Measurements from ENCODE around the gene ELMO3.
A peak's percentile ranks its signal among the peaks of the same experiment; 100 is the strongest.

ELMO3 gene

DNA sequence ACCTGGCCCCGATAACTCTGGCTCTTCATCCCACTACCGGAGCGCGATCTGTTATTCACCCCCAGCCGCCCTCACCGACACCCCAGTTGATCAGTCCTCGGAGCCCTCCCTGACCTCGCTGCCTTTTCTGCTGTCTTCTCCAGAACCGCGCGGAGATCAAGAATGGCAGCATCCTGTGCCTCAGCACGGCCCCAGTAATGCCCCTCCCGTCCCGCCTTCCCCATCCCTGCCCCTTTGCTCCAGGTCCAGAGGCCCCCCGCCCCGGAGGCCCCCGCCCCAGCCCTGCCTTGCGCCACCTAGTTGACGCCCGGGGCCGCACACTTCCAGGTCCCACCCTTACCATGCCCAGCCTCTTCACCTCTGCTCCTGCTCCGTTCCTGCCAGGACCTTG, 872 bp downstream of the ELMO3 start:
- DNase-seq = no peak

DNA sequence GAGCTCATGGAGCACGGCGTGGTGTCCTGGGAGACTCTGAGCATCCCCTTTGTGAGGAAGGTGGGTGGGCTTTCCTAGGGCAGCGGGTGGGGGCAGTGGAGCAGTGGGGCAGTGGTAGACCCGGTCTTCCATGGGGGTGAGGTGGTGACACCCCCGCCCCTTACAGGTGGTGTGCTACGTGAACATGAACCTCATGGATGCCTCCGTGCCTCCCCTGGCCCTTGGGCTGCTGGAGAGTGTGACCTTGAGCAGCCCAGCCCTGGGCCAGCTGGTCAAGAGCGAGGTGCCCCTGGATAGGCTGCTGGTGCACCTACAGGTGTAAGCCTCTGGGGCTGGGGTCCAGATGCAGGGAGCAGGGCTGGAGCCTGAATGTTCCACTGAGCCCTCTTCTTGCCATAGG, 1.6 kb downstream of the ELMO3 start:
- DNase-seq = no peak

GRCh38 chr16:67201411-67202345, 2.7 kb downstream of the ELMO3 start:
- no peak for DNase-seq

GRCh38 chr16:67202426-67202825, 3.5 kb downstream of the ELMO3 start:
- DNase-seq = no peak

DNA sequence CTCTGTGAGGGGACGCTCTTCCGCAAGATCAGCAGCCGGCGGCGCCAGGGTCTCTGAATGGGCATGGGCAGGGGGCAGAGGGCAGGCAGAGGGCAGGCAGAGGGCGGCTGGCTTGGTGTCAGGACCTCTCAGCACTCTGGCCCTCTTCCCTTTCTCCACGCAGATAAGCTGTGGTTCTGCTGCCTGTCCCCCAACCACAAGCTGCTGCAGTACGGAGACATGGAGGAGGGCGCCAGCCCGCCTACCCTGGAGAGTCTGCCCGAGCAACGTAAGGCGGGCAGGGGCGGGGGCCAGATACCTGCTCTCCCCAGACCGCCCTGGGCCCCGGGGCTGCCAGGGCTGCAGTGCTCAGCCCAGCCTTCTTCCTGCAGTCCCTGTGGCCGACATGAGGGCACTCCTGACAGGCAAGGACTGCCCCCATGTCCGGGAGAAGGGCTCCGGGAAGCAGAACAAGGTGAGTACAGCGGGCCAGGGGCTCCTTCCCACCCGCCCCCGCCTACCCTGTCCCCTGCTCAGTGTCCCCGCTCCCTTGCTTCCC, 4.1 kb downstream of the ELMO3 start:
- no peak for DNase-seq

DNA sequence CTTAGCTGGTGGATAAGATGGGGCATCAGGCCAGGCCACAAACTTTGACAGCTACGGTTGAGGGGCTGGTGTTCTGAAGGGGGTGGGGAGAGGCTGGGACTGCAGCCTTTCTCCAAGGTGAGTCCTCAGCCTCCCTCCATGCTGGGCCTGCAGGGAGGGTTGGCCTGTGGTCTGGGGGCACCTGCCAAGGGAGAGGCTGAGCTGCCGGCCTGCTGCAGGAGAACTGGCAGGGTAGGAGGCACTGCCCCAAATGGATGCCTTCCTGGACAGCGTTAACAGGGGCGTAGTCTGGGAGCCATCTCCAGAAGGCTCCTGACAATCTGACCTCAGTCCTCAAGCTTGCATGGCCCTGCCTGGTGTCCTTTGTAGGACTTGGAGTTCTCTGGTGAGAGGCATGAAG, 5.1 kb downstream of the ELMO3 start:
- no peak for DNase-seq

DNA sequence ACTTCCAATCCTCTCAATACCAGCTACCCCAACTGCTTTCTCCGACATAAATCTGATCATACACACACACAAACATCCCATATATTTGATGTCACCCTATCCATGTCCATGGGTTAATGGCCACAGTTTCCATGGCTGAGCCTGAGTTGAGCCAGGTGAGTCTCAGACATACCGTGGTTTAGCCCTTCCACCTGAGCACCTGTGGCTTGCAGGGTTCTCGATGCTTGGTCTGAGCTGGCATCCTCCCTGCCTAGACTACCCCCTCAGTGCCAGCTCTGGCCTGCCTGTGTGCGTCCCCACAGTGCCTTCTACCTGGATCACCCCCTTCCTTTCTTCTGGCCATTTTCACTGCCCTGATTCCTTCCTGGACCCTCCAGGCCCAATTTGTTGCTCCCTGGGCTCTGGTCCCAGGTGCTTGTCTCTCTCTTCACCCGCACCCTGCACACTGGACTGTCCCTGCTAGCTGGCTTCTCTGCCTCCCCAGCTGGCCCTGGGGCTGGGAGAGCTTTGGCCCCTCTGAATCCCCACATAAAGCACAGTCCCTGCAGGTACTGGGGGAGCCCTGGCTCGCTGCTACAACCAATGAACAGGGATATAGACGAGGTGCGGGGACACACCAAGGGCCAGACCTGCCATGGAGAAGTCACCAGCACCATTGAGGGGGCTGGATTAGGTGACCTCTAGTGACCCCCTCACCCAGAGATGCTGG, 7.4 kb downstream of the ELMO3 start:
- no peak for DNase-seq

DNA sequence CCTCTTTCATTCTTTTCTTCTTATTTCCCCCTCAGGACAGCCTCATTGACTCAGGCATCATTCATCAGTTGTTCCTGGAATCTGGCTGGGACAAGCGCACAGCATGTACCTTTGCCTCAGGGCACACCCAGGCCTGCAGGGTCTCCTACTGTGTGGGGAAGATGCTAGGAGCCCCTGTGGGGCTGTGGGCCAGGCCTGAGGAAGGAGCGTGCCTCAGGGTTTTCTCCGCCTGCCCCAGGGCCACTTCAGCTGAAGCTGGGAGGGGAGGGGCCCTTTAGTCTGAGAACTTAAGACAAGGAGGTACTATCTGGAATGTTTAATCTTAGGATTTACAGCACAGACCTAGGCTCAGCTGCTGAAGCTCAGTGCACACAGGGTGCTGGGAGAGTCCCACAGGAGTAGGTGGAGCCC, 7.9 kb downstream of the ELMO3 start:
- no peak for DNase-seq

- no peak for DNase-seq
These were observed 8.5 kb downstream of the ELMO3 start for GRCh38 chr16:67207249-67208091.

DNA sequence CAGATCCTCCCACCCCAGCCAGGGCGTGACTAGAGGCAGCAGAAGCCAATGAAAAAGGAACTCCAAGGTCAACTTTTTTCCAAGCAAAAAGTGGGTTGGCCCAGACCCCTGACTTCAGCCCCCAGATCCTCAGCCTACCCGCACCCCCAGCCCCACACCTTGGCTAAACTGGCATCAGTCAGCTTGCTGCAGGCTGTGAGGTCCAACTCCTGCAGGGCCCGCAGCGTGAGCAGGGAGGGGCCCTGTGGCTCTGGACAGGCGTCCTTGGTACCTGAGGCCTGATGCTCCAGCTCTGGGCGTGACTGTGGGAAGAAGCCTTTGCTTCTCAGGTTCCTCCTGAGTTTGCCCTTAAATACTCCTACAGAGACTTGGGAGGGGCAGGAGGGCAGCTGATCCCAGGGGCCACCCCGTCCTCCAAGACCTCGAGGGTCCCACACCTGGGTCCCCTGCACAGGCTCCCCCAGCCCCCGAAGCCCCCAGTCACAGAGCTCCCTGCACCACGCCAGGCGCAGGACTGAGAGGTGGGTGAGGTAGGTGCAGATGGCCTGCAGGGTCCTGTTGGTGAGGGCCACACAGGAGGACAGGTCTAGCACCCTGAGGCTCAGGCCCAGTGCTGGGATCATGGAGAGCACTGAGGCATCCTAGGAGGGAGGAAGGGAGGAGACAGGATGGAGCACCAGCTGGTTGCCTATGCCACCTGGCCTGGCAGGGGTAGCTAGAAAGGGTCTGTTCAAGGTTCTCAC, 9.4 kb downstream of the ELMO3 start:
- DNase-seq = no peak

DNA sequence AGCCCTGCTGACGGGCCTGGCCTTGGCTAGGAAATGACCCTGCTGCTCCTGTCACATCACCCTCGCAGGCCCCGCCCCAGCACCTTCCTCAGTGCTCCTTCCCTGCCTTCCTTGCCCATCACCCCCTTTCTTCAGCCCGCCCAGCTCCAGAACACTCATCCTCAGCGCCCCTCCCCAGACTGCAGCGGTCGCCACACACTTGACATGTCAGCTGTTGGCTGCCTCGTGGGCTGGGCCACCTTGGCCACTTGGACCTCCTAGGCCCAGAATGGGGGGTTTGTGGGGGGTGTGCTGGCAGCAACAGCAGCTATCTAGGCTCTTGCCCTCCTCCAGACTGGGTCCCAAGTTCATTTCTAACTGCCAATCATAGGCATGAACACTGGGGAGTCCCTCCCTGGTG, 10.6 kb downstream of the ELMO3 start:
- DNase-seq = no peak

DNA sequence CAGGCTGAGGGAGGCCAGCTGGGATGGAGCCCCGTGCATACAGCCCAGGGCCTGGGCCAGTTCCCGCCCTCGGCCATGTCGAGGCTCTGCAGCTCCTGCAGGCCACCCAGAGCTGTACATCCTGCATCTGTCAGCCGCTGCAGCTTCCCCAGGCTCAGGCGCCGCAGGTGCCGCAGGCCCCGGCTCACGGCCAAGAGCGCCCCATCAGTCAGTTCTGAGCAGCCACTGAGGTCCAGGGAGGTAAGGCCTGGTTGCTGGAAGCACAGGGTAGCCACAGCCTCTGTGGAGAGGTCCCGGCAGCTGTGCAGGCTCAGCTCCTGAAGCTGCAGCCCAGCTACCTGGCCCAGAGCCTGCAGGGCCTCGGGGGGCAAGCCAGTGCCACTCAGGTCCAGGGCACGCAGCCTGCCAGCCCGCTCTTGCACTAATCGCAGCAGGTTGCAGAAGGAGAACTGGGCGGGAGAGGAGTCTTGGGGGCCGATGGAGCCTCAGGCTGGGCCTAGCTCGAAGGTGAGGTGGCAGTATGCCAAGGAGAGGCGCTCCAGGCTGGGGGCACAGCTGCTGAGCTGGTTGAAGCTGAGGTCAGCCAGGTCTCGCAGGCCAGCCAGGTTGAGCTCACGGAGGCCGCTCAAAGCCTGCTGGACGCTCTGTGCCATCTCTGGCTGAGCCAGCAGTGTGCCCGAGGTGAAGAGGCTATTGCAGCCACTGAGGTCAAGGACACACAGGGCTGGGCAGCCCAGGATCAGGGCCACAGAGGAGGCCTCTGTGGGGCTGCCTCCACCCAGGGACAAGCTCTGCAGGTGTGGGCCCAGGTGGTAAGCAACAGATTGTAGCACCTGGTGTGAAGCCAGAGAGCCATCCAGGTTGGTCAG, 11.4 kb downstream of the ELMO3 start:
- DNase-seq = no peak

- DNase-seq = no peak
These were observed 12.7 kb downstream of the ELMO3 start for GRCh38 chr16:67211674-67212073.

GRCh38 chr16:67212766-67213165, 13.8 kb downstream of the ELMO3 start:
- DNase-seq = peak in 1 of 2 experiments; percentile 42

DNA sequence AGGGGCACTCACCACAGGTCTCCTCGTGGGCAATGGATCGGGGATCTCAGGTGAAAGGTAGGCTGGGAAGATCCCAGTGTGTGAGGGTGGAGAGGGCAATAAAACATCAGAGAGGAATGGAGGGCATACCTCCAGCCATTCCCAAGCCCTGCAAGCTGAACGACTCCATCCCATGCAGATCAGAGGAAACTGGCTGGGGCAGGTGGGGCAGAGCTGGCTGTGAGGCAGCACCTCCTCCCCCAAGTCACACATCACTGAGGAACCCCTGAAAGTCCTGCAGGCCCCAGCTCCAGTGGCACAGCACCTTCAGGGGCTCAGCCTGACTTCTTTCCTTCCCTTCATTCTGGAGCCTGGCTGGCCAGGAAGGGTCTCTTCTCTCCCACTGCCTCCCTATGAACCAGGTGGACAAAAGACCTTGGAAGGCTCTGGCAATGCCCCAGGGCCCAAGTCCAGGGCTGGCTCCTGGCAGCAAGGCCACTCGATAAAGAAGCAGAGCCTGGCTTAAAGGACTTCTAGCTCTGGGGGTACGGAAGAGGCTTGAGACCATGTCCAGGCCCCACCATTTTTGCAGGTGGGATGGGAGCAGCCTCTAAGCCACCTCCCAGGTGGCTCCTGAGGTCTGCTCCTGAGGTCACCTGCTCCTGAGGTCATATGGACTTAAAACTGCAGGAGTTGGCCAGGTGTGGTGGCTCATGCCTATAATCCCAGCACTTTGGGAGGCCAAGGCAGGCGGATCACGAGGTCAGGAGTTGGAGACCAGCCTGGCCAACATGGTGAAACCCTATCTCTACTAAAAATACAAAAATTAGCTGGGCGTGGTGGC, 14.5 kb downstream of the ELMO3 start:
- DNase-seq = no peak

DNA sequence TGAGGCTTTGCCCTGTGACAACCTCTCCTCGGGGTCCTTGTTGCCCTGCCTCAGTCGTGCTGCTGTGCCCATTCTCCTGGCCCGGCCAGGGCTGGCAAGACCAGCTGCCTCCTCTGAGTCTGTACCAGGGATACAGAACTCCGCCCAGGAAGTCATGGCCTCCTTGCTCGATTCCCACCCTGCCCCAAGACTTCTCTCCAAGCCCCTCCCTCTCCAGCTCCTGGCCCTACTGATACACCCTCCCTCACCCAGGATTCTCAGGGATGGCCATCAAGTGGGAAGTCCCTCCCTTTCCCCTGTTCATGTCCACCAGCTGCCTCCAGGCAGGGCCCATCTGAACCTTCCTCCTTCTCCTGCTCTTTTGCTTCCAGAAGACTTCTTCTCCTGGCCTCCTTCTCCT, 16.8 kb downstream of the ELMO3 start:
- DNase-seq = no peak

DNA sequence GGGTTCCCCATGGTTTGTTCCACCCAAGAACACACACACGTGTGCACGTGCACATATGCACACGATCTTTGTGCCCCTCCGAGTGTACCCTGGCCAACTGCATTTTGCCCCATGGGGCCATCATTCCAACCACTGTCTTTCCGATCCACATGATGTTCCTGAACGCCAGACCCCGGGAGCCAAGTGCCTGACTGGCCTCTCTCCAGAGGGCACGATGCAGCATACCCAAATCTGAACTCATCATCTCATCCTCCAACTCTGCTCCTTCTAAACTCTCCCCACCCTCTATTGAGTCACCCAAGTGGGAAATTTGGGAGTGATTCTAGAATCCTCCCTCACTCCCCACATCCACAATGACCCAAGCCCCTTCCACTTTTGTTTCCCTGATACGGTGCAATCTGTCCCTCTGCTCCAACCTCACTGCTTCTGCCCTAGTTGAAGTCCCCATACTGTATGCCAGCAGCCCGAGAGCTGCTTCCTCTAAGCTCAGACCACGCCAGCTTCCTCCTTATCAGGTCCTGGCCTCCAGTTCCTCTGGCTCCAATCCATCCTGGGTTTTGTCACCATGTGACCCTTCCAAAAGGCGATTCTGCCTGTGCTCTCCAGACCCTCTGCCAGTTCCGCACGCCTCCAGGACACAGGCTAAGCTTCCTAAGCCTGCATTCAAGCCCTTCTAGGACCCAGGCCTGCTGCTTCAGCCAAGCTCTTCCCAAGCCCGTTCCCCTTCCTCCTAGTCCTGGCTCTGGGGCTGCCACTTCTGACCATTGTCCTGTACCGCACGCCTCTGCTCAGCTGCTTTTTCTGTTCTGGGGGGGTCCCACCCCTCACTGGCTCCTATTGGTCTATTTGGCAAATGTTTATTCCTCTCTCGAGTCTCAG, 17.9 kb downstream of the ELMO3 start:
- DNase-seq = no peak

- DNase-seq = no peak
These were observed 25.1 kb downstream of the ELMO3 start for GRCh38 chr16:67223992-67224391.

DNA sequence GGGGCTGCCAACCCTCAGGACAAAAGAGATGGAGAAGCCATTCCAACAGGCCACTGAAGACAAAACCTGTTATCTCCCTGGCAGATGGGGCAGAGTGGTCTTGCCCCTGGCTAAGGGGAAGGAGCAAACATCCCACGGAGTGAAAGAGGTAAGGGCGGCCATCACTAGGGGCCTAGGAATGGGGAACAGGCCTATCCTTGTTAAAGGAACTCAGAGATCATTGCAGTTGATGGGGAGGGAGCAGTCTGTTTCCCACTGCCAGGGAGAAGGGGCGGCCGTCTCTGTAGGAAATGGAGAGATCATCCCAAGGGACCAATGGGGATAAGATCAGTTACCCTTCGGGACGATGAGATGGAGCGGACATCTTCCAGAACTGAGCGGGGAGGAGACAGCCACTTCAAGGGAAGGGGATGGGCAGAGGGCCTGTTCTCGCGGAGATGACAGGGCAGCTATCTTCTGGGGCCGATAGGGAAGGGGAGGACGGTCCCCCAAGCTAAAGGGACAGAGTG, 27.4 kb downstream of the ELMO3 start:
- DNase-seq = no peak
